Endodermal cell (in vitro differentiated cells): ENCODE results near the gene TMEM60. TPM values are rescaled to one million over a fixed set of nuclear protein-coding genes. Genes with fewer than 3 reads are reported as not detected.

Experiments
- DNase-seq: peaks from one replicate; pipeline ENCODE4 v3.0.0-alpha.2; 2017
- H3K27ac ChIP-seq: 2 replicates; pipeline ENCODE4 v1.5.1; 2013; ENCODE audit warnings: mild to moderate bottlenecking, low read depth, low read length, moderate library complexity
- H3K27me3 ChIP-seq: 2 replicates; pipeline ENCODE4 v1.6.1; 2013; ENCODE audit warnings: mild to moderate bottlenecking, low read length, moderate library complexity; ENCODE audit not compliant: insufficient read depth, control insufficient read depth, poor library complexity, severe bottlenecking
- H3K36me3 ChIP-seq: 2 replicates; pipeline ENCODE4 v1.7.0; 2013; ENCODE audit warnings: mild to moderate bottlenecking, low read length, moderate library complexity; ENCODE audit not compliant: control insufficient read depth, insufficient read depth
- H3K4me1 ChIP-seq: one replicate; pipeline ENCODE4 v1.7.0; 2013; ENCODE audit warnings: low read length; ENCODE audit not compliant: control insufficient read depth, insufficient read depth
- H3K4me3 ChIP-seq: 2 replicates; pipeline ENCODE4 v1.5.1; 2013; ENCODE audit warnings: mild to moderate bottlenecking, low read length, moderate library complexity
- H3K9ac ChIP-seq: 2 replicates; pipeline ENCODE4 v1.6.1; 2013; ENCODE audit warnings: mild to moderate bottlenecking, low read length, moderate library complexity; ENCODE audit not compliant: poor library complexity, severe bottlenecking; ENCODE audit errors: extremely low read depth
- H3K9me3 ChIP-seq: 2 replicates; pipeline ENCODE4 v1.6.1; 2013; ENCODE audit warnings: mild to moderate bottlenecking, low read length, moderate library complexity; ENCODE audit not compliant: control insufficient read depth
- H3K27ac Mint-ChIP-seq: 2 replicates; pipeline ENCODE4 v1.8.0; 2020; ENCODE audit warnings: mixed read lengths
- H3K27me3 Mint-ChIP-seq: 2 replicates; pipeline ENCODE4 v1.8.0; 2021; ENCODE audit warnings: mild to moderate bottlenecking, mixed read lengths; ENCODE audit not compliant: insufficient read depth
- H3K36me3 Mint-ChIP-seq: 2 replicates; pipeline ENCODE4 v1.8.0; 2020; ENCODE audit warnings: low read depth, mixed read lengths
- H3K4me1 Mint-ChIP-seq: 2 replicates; pipeline ENCODE4 v1.8.0; 2020; ENCODE audit warnings: mixed read lengths
- H3K4me3 Mint-ChIP-seq: 2 replicates; pipeline ENCODE4 v1.8.0; 2020; ENCODE audit warnings: mild to moderate bottlenecking, moderate library complexity, mixed read lengths
- H3K9me3 Mint-ChIP-seq: 2 replicates; pipeline ENCODE4 v1.8.0; 2020; ENCODE audit warnings: mild to moderate bottlenecking, mixed read lengths
- WGBS, 2 experiments: methylation state at CpG; one replicate each; pipeline versions ENCODE4 v1.1.5 to v1.1.7; 2013; ENCODE audit warnings: missing lambda C conversion rate in 2 of 2, mixed read lengths in 1 of 2; ENCODE audit not compliant: insufficient coverage in 1 of 2, insufficient read length in 1 of 2; 5-methylcytosine and 5-hydroxymethylcytosine counted together
- total RNA-seq, 2 donors: library from RNA; stranded (reverse); fragmentation: NEBNext Ultra II Directional in 1 of 2; extraction: Animal tissue kit (Norgen Biotek cat#: 25700) in 1 of 2; gene quantifications; 2 replicates in 1 of 2; 3 replicates in 1 of 2; pipeline ENCODE4 v1.2.1, GENCODE V29; 2021
- TF ChIP-seq, protein P1 (sequence below): fragments of 200-600 bp; sonication (generic); conservative IDR thresholded peaks from 2 replicates; pipeline ENCODE4 v1.5.0; 2021; ENCODE audit warnings: antibody characterized with exemption, mild to moderate bottlenecking

Gene TMEM60
- total RNA-seq, 2 donors from 2014 or later, result 20.0 to 32.2 TPM

DNA sequence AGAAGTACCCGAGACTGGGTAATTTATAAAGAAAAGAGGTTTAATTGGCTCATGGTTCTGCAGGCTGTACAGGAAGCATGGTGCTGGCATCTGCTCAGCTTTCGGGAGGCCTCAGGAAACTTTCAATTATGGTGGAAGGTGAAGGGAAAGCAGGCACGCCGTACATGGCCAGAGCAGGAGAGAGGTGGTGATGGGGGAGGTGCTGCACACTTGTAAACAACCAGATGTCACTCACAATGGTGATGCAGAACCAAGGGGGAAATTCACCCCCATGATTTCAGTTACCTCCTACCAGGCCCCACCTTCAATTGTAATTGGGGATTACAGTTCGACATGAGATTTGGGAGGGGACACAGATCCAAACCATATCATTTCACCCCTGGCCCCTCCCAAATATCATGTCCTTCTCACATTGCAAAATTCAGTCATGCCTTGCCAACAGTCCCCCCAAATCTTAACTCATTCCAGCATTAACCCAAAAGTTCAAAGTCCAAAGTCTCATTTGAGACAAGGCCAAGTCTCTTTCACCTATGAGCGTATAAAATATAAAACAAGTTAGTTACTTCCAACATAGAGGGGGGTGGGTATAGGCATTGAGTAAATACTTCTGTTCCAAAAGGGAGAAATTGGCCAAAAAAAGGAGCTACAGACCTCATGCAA lies 51.9 kb downstream of the TMEM60 start:
- Histone ChIP-seq H3K4me1 (no peaks in the 10 kb centered on the region), H3K36me3 (peaks cover 18% of the 10 kb centered on the region), H3K9me3 (peaks cover 11% of the 10 kb centered on the region), H3K4me3 (no peak overlapping the region), H3K9ac (no peak overlapping the region), H3K27me3 (no peaks in the 10 kb centered on the region), H3K27ac (no peak overlapping the region)
- Mint-ChIP-seq H3K4me3 (no peak overlapping the region), H3K9me3 (peaks cover 8% of the 10 kb centered on the region), H3K36me3 (peaks cover 56% of the 10 kb centered on the region), H3K27me3 (no peaks in the 10 kb centered on the region), H3K4me1 (no peaks in the 10 kb centered on the region), H3K27ac (no peak overlapping the region)
- DNase-seq, result no peak
- TF ChIP-seq, protein P1, sequence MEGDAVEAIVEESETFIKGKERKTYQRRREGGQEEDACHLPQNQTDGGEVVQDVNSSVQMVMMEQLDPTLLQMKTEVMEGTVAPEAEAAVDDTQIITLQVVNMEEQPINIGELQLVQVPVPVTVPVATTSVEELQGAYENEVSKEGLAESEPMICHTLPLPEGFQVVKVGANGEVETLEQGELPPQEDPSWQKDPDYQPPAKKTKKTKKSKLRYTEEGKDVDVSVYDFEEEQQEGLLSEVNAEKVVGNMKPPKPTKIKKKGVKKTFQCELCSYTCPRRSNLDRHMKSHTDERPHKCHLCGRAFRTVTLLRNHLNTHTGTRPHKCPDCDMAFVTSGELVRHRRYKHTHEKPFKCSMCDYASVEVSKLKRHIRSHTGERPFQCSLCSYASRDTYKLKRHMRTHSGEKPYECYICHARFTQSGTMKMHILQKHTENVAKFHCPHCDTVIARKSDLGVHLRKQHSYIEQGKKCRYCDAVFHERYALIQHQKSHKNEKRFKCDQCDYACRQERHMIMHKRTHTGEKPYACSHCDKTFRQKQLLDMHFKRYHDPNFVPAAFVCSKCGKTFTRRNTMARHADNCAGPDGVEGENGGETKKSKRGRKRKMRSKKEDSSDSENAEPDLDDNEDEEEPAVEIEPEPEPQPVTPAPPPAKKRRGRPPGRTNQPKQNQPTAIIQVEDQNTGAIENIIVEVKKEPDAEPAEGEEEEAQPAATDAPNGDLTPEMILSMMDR, result no peak
- WGBS, 2 experiments, result 85 to 88% methylated on average over 5 to 6 of the region's 6 CpGs

DNA sequence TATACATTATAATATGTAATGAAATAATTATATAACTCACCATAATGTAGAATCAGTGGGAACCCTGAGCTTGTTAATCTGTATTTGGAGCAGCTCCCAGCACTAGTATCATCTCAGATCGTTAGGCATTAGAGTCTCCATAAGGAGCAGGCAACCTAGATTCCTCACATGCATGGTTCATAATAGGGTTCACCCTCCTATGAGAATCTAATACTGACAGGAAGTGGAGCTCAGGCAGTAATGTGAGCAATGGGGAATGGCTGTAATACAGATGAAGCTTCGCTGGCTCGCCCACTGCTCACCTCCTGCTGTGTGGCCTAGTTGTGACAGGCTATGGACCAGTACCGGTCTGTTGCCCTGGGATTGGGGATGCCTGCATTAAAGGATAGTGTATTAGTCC lies 52.5 kb downstream of the TMEM60 start:
- 96 to 97% methylated on average over 3 to 4 of the region's 4 CpGs for WGBS, 2 experiments
- H3K4me3 Mint-ChIP-seq, result no peak overlapping the region
- H3K9me3 Mint-ChIP-seq, result peaks cover 8% of the 10 kb centered on the region
- DNase-seq, result no peak
- H3K4me1 Mint-ChIP-seq, result no peaks in the 10 kb centered on the region
- TF ChIP-seq, protein P1, result no peak
- Histone ChIP-seq H3K9me3 (peaks cover 11% of the 10 kb centered on the region), H3K4me1 (no peaks in the 10 kb centered on the region), H3K27me3 (no peaks in the 10 kb centered on the region), H3K27ac (no peak overlapping the region), H3K36me3 (peaks cover 15% of the 10 kb centered on the region), H3K9ac (no peak overlapping the region), H3K4me3 (no peak overlapping the region)
- H3K36me3 Mint-ChIP-seq, result peaks cover 53% of the 10 kb centered on the region
- no peak overlapping the region for H3K27ac Mint-ChIP-seq
- no peaks in the 10 kb centered on the region for H3K27me3 Mint-ChIP-seq

Other genes starting within 250 kb of the TMEM60 start
- 10 to 100 TPM; 17.6 to 19.9 TPM for gene RSBN1L, start 102.0 kb downstream of the TMEM60 start, total RNA-seq
- gene PHTF2, start 339 bp upstream of the TMEM60 start, total RNA-seq, result 10 to 100 TPM; 15.4 to 20.6 TPM